Fibroblast of villous mesenchyme (primary cell): ENCODE measurements around the gene EML6. TPM values are rescaled to one million over a fixed set of nuclear protein-coding genes. Genes with fewer than 3 reads are reported as not detected.
A peak's percentile ranks its signal among the peaks of the same experiment; 100 is the strongest.

Source experiments
- DNase-seq: peaks from one replicate; pipeline ENCODE4 v3.0.0-alpha.2; 2010; ENCODE audit warnings: low read depth
- H3K4me3 ChIP-seq: 2 replicates; pipeline ENCODE4 v1.5.1; 2011; ENCODE audit warnings: low read depth, mild to moderate bottlenecking, low read length
- CTCF ChIP-seq: IDR thresholded peaks from 2 replicates; pipeline ENCODE4 v1.5.1; 2012; ENCODE audit warnings: low read depth, mild to moderate bottlenecking, low read length; ENCODE audit not compliant: insufficient read depth
- total RNA-seq: library from RNA; depleted of rRNA; stranded (reverse); fragments of >200 nt; gene quantifications from 2 replicates; pipeline ENCODE4 v1.2.3, GENCODE V29; 2012

Gene EML6
- total RNA-seq, 1 donor = 1.3 TPM

GRCh38 chr2:54954158-54954557 lies 230.7 kb downstream of the EML6 start:
- TF ChIP-seq CTCF = no peak
- no peak overlapping the region for H3K4me3 ChIP-seq
- DNase-seq = no peak

DNA sequence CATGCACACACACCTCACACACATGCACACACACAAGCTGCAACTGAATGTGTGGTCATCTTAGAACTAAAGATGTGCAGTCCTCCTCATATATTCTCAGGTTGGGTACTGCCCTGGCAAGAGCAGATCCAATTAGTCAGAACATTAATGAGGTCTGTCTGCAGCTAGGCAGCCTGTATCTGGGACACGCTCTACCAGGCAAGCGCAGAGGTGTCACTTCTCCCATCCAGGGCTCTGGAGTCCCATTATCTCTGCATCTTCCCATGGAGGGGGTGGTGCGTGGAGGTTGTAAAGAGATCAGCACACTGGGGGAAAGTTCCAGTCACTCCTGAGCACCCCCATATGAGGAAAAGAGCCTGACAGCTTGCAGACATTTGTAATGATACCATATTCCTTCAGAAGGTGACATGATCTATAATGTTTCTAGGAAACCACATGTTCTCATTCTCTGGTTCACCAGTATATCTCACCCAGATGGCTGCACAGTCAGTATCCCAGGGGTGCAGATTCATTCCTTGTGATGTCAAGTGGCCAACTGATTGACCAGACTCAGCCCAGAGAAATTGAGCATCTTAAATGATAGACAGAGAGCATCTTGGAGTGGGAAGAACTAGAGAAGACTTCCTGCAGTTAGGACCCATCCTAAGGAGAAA lies 231.4 kb downstream of the EML6 start:
- H3K4me3 ChIP-seq = no peak overlapping the region
- no peak for TF ChIP-seq CTCF
- no peak for DNase-seq

DNA sequence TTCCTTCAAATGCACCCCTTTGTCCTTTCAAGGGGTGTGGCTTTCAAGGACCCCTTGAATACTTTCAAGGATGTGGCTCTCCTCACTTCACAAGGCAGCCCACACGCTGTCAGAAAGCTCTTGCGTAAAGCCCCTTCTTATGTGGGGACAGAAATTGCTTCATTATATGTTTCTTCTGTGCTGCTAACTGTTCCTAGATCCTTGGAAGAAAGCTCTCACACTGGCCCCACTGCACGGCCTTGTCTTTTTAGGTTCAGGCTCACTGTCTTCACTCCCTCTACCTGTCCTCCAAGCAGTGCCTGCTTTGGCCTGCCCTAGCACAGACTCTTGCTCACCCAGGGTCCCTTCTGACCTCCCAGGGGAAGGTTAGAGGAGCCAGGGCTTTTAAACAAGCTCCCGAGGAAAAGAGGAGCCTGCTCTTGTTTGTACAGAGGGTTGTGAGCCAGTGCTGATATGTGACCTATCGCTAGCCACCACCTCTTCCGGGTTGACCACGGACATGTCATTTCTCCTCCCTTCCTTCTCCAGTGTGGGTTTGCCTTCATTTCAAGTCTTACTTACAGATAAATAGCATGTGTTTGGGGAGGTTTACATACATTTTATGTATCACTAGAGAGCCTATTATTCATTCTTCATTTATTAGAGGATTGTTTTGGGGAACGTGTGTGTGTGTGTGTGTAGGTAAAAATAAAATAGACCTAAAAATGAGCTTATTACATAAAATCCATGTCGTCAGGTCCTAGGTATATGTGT lies 232.1 kb downstream of the EML6 start:
- DNase-seq = no peak
- H3K4me3 ChIP-seq = no peak overlapping the region
- no peak for TF ChIP-seq CTCF

DNA sequence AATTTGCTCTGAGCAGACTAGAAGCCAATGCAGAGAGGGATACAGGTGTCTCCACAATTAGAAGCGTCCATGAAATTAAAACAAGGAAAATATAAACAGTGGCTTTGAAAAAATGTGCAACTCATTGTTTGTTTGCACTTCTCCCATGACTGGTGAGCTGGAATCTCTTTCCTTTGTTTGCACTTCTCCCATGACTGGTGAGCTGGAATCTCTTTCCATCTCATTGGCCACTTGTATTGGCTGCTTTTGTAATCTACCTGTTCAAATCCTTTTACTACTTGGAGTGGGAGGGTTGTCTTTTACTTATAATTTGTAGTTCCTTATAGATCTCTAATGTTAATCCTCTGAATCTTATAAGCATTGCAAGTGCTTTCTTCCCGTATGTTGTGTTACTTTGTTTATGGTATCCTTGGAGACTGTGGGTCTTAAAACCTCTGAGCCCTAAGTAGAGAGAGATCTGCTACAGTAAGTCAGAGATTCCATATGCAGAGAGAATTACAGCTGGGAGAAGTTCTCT lies 232.7 kb downstream of the EML6 start:
- no peak for TF ChIP-seq CTCF
- no peak overlapping the region for H3K4me3 ChIP-seq
- DNase-seq = peak; percentile 69

DNA sequence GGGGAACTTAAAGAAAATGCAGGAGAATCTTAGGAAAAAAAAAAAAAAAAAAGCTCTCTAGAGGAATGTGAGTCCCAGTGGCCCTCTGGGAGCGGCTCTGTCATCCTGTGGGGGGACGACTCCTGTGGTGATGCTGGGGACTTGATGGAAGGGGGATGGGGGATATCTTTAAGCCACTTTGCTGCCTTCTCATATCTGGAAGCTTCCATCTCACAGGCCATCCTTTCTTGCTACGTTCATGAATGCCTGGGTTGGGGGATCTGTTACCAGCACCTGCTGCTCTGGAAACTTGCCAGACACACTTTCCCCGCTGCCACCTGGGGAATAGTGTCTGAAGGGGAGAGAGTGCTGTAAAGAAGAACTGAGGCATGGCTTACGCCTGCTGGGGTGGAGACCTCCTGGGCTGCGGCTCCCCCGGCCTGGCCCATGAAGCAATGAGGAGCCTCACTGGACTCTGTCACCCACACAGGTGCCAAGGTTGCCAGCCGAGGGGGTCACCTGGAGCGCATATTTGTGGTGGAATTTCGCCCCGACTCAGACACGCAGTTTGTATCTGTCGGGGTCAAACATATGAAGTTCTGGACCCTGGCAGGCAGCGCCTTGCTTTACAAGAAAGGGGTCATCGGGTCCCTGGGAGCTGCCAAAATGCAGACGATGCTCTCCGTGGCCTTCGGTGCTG lies 234.0 kb downstream of the EML6 start:
- DNase-seq = no peak
- no peak for TF ChIP-seq CTCF
- H3K4me3 ChIP-seq = no peak overlapping the region

DNA sequence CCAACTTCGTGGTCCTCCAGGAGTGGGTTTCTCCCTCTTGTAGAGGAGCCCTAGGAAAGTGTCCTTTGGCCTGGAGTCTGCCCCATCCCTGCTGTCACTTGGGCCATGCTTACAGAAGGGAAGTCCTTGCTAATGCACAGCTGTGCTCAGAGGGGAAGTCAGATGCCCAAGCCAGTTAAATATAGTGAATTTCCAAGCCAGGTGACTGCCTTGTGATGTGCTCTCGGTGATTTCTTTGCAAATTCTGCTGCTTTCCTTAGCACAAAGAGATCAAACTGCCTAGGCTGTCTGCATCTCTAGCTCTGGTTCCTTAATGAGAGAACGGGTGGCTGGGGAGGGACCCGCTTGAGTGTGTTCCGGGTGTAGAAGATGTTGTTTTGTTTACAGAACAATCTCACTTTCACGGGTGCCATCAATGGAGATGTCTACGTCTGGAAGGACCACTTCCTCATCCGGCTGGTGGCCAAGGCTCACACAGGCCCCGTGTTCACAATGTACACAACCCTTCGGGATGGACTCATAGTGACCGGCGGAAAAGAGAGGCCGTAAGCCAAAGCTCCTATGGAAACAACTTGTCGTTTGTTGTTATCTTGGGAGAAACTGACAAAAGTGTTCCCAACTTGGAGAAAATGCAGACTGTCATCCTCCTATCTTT lies 235.4 kb downstream of the EML6 start:
- no peak for TF ChIP-seq CTCF
- H3K4me3 ChIP-seq = no peak overlapping the region
- no peak for DNase-seq
